ENCODE measurements around the gene VPS39.

Gene VPS39

GRCh38 chr15:42207674-42208579, at the start of gene VPS39:
Gene VPS39, minus strand, starts transcription at chr15:42208304. Its CDS starts 151 bp downstream, at chr15:42208153.
- no peaks in the 10 kb centered on the region for H3K9me3 ChIP-seq (ENCODE audit: insufficient read depth, low read length)
- H3K27ac ChIP-seq (ENCODE audit: low read depth, low read length), result no peak within 1 kb of the TSS
- H4K20me1 ChIP-seq (ENCODE audit: low read depth, low read length), result no peaks in the 10 kb centered on the region
- peak within 1 kb of the TSS; percentile 87 for H3K4me3 ChIP-seq (ENCODE audit: insufficient read depth, low read length, poor library complexity, severe bottlenecking)
- H3K9me2 ChIP-seq (replicated peaks; ENCODE audit: insufficient read depth, low read length), result no peaks in the 10 kb centered on the region
- peaks cover 19% of the 10 kb centered on the region for H3K79me2 ChIP-seq (ENCODE audit: insufficient read depth, low read length)
- peaks cover 6% of the 10 kb centered on the region; the same call in 1 of the 2 replicates for H3K36me3 ChIP-seq (ENCODE audit: low read length)
- peak within 1 kb of the TSS; percentile 73 for H3K4me2 ChIP-seq (ENCODE audit: low read depth, low read length, poor library complexity, severe bottlenecking)
- peaks cover 16% of the 10 kb centered on the region; the same call in 1 of the 2 replicates for H3F3A ChIP-seq (ENCODE audit: insufficient read depth)
- peak within 1 kb of the TSS; percentile 85 for H2AFZ ChIP-seq (ENCODE audit: low read depth, low read length, severe bottlenecking)
- TF ChIP-seq EZH2phosphoT487 (conservative IDR thresholded peaks at IDR 0.05; ENCODE audit: low read length), result no peak
- TF ChIP-seq, protein P1, sequence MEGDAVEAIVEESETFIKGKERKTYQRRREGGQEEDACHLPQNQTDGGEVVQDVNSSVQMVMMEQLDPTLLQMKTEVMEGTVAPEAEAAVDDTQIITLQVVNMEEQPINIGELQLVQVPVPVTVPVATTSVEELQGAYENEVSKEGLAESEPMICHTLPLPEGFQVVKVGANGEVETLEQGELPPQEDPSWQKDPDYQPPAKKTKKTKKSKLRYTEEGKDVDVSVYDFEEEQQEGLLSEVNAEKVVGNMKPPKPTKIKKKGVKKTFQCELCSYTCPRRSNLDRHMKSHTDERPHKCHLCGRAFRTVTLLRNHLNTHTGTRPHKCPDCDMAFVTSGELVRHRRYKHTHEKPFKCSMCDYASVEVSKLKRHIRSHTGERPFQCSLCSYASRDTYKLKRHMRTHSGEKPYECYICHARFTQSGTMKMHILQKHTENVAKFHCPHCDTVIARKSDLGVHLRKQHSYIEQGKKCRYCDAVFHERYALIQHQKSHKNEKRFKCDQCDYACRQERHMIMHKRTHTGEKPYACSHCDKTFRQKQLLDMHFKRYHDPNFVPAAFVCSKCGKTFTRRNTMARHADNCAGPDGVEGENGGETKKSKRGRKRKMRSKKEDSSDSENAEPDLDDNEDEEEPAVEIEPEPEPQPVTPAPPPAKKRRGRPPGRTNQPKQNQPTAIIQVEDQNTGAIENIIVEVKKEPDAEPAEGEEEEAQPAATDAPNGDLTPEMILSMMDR (IDR thresholded peaks at IDR 0.05; ENCODE audit: insufficient read depth, low read length, poor library complexity, severe bottlenecking), result no peak
- no peaks in the 10 kb centered on the region for H3K27me3 ChIP-seq (ENCODE audit: low read length)
- H3K9ac ChIP-seq (ENCODE audit: low read length), result peak within 1 kb of the TSS; percentile 83

GRCh38 chr15:42253300-42253699, 45.2 kb upstream of the VPS39 start:
- H3K9ac ChIP-seq (ENCODE audit: low read length), result no peak overlapping the region
- TF ChIP-seq, protein P1 (IDR thresholded peaks at IDR 0.05; ENCODE audit: insufficient read depth, low read length, poor library complexity, severe bottlenecking), result no peak
- no peak for TF ChIP-seq EZH2phosphoT487 (conservative IDR thresholded peaks at IDR 0.05; ENCODE audit: low read length)
- no peaks in the 10 kb centered on the region for H3K79me2 ChIP-seq (ENCODE audit: insufficient read depth, low read length)
- H3F3A ChIP-seq (ENCODE audit: insufficient read depth), result 0 out of 2 replicates have a peak, but pooled peaks cover 3% of the 10 kb centered on the region
- H3K9me3 ChIP-seq (ENCODE audit: insufficient read depth, low read length), result no peaks in the 10 kb centered on the region
- no peaks in the 10 kb centered on the region for H4K20me1 ChIP-seq (ENCODE audit: low read depth, low read length)
- H3K9me2 ChIP-seq (replicated peaks; ENCODE audit: insufficient read depth, low read length), result no peaks in the 10 kb centered on the region
- no peak overlapping the region for H3K4me3 ChIP-seq (ENCODE audit: insufficient read depth, low read length, poor library complexity, severe bottlenecking)
- no peak overlapping the region for H2AFZ ChIP-seq (ENCODE audit: low read depth, low read length, severe bottlenecking)
- no peaks in the 10 kb centered on the region for H3K27me3 ChIP-seq (ENCODE audit: low read length)
- H3K4me2 ChIP-seq (ENCODE audit: low read depth, low read length, poor library complexity, severe bottlenecking), result no peak overlapping the region
- no peak overlapping the region for H3K27ac ChIP-seq (ENCODE audit: low read depth, low read length)
- peaks cover 13% of the 10 kb centered on the region; the same call in 1 of the 2 replicates for H3K36me3 ChIP-seq (ENCODE audit: low read length)

DNA sequence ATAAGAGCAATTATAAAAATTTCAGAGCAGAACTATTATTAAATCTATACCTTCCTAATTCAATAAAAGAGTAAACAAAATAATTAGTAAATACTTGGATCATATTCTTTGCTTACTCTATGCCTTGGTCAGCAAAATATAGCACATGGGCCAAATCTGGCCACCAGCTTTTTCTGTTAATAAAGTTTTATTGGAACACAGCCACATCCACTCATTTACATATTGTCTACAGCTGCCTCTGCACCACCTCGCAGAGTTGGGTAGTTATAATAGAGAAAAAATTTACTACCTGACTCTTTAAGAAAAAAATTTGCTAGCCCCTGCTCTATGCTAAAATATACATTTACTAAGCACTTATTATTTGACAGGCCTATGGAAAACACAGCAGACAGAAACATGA, 32.7 kb upstream of the VPS39 start:
- Histone ChIP-seq H4K20me1 (ENCODE audit: low read depth, low read length) (no peaks in the 10 kb centered on the region), H3K4me2 (ENCODE audit: low read depth, low read length, poor library complexity, severe bottlenecking) (no peak overlapping the region), H3K27ac (ENCODE audit: low read depth, low read length) (no peak overlapping the region), H3K9me3 (ENCODE audit: insufficient read depth, low read length) (no peaks in the 10 kb centered on the region), H3K27me3 (ENCODE audit: low read length) (no peaks in the 10 kb centered on the region), H3K9ac (ENCODE audit: low read length) (no peak overlapping the region), H3K79me2 (ENCODE audit: insufficient read depth, low read length) (no peaks in the 10 kb centered on the region; the same call in none of the 2 replicates), H3F3A (ENCODE audit: insufficient read depth) (no peaks in the 10 kb centered on the region), H3K9me2 (replicated peaks; ENCODE audit: insufficient read depth, low read length) (no peaks in the 10 kb centered on the region), H2AFZ (ENCODE audit: low read depth, low read length, severe bottlenecking) (no peak overlapping the region), H3K36me3 (ENCODE audit: low read length) (peaks cover 15% of the 10 kb centered on the region; the same call in 1 of the 2 replicates), H3K4me3 (ENCODE audit: insufficient read depth, low read length, poor library complexity, severe bottlenecking) (no peak overlapping the region)
- TF ChIP-seq, protein P1 (IDR thresholded peaks at IDR 0.05; ENCODE audit: insufficient read depth, low read length, poor library complexity, severe bottlenecking), result no peak
- no peak for TF ChIP-seq EZH2phosphoT487 (conservative IDR thresholded peaks at IDR 0.05; ENCODE audit: low read length)

Measured in SU-DHL-6 (cell line).